ENCODE results near the gene SMOC1.

DNA sequence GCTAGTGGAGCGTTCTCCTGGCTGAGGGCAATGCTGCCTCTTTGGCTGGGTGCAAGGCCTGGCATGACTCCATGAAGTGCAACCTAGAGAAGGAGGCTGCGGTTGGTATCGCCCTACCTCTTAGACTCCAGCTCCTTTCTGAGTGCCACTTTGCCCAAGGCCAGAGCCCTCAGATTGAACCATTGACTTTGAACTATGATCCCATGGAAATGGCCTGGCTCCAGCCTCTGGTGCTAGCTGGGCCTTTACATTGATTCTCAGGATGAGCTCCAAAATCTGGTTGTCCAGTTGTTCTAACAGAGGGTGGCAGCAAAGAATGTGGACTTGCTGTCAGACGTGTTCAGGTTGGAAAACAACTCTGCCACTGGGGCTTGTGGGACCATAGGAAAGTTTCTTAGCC, 16.1 kb upstream of the SMOC1 start:
- TF ChIP-seq ZNF274 (IDR thresholded peaks at IDR 0.05; ENCODE audit: low read depth, low read length) (no peak), YY1 (IDR thresholded peaks at IDR 0.05; ENCODE audit: insufficient read depth, insufficient read length) (no peak)
